HG03196 (cell line): ENCODE measurements around the gene SLX4IP.
"Not testable (repeated sequence)": the region's sequence is repeated elsewhere in the genome, so short reads cannot be mapped to it uniquely, and the experiment has no call there.

Source experiments
- ATAC-seq: cut with Tn5 transposase; IDR thresholded peaks from one replicate; pipeline ENCODE4 v1.9.1; 2021; ENCODE audit not compliant: unreplicated experiment

SLX4IP gene

DNA sequence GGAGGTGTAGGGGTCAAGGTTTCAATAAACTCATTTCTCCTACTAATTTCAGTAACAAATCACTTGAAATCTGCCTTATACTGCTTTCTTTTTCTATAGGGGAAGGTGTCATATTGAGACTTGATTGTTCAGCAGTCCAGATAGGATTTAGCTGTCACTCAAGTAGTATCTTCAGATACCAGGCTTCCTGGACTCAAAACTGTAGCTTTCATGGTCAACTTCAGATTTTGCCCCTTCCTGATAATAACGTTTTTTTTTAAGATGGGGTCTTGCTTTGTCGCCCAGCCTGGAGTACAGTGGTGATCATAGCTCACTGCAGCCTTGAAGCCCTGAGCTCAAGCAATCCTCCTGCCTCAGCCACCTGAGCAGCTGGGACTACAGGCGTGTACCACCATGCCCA lies 160.9 kb downstream of the SLX4IP start:
- no peak for ATAC-seq

DNA sequence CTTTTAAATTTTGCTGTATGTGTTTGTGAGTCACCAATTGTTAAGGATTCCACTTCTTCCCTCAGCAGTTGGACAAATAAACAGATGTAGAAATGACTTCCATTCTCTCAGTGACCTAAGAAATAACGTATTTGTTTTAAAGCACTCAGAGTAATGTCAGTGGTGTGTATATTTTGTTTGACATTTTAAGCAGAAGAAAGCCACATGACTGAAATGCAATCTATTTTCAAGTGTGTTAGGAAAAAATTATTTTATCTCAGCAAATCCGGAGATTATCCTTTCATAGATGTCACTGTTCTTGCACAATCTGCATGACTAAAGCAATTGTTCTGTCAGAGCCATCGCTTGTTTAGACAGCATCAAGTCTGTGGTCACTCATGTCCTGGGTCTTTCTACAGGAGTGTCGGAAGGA lies 161.6 kb downstream of the SLX4IP start:
- ATAC-seq = no peak

DNA sequence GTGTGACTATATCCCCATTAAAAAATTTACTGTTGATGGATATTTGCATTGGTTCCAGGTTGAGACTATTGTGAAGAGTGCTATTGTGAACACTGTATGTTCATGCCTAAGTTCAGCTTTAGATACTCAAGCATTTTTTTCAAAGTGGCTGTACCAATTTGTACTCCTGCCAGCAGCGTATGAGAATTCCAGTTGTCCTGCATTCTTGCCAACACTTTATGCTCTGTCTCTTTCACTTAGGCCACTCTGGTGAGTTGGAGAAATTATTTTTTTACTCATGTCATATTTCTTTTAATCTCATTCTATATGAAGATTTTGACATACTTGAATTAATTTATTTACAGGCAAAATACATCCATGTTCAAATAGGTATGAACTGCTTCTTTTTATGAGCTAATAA lies 162.5 kb downstream of the SLX4IP start:
- no peak for ATAC-seq

DNA sequence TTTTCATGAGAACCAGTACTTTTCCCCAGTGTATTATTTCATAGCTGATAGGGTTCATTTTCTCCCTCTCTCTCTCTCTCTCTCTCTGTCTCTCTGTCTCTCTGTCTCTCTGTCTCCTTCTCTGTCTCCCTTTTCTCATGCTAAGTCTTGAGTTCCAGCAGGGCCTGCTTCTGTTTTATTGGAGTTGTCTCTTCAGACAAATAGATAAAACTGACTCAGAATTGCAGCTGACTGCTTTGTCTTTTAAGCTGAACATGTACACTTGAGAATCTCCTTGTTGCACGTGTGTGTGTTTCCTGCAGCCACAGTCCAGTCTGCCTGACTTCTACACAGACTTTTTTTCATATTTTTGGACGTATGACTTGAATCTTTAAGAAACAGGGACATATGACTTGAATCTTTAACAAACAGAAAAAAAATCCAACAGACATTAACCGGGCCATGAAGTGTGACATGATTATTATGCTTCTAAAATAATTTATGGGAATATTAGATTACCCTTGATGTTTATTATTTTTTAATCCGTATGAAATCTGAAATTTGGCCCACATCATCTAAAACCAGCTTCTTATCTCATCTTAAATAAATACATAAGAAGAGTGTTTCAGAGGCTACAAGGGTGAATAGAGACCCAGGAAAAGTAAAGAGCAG lies 167.2 kb downstream of the SLX4IP start:
- no peak for ATAC-seq

DNA sequence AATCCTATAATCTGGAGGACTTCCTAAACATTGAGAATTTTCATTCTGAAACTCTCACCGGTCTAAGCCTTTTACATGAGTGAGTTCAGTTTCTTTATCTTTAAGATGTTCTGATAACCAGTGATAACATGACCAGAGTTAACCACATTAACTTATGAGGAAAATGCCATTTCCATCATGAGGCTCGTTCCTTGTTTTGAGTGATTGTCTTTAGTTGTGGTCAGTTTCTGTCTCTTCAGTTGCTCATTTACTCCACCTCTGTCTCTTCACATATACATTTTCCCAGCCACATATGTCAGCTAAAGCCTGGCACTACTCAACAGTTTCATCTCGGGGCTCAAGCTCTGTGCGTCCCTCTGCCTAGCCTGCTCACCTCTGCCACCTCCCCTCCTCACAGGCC lies 168.3 kb downstream of the SLX4IP start:
- ATAC-seq = no peak

DNA sequence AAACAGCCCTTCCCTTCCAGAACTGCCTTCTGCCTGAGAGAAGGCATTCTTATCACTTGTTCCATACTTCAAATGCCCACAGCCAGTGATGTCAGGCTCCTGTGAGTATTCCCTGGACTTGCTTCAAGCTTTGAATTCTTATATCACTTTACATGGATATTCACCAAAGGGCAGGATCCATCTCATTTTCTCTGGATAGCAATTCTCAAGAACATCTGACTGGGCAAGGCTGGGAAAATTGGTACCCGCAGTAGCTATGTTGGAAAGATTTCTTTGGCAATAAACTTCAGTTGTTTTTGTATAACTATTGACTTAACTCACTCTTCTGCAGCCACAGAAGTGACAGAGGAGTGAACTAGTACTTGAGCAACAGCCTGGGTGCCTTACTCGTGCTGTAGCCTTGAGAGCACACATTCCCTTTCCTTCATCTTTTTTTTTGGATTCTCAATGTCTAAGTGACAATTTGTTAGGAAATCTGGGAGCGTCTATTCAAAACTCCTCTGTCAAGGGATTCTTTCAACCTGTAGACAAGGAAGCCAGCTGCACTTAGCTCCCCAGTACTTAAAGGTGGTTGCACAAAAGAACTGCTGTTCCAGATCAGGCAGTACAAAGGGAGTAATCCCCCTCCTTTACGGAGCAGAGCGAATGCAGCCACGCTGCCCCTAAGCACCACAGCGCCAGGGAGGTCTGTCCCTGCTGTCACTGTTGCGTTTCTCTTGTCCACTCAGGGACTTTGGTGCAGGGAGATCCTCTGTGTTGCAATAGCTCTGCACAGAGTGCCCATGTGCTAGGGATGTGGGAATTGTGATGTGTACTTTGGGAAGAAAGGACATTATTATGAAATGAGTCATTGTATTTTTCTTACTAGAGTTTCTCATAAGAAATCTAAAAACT lies 169.1 kb downstream of the SLX4IP start:
- no peak for ATAC-seq

DNA sequence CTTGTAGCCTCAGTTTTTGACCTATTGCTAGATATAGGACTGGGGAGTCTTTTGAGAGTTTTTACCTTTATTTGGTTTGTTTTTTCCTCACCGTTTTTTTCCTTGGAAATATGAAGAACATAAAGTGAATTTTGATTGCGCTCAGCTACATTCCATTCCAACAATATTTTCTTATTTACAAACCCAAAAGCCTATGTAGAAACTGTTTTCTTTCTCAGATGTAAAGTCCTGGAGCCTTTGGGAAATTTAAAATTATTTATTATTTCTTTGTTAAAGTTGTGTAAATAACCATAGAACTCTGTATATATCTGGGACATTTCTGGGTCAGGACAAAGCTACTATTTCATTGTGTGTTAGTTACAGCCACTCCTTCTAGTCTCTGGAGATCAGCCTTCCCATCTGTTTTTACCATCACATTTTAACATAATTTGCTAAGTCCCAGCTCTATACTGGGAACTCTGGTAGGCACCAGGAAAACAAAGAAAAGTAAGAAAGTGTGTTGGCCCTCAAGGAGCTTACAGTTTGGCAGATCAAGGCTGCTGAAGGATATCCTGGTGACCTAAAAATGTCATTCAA lies 169.8 kb downstream of the SLX4IP start:
- ATAC-seq = no peak

DNA sequence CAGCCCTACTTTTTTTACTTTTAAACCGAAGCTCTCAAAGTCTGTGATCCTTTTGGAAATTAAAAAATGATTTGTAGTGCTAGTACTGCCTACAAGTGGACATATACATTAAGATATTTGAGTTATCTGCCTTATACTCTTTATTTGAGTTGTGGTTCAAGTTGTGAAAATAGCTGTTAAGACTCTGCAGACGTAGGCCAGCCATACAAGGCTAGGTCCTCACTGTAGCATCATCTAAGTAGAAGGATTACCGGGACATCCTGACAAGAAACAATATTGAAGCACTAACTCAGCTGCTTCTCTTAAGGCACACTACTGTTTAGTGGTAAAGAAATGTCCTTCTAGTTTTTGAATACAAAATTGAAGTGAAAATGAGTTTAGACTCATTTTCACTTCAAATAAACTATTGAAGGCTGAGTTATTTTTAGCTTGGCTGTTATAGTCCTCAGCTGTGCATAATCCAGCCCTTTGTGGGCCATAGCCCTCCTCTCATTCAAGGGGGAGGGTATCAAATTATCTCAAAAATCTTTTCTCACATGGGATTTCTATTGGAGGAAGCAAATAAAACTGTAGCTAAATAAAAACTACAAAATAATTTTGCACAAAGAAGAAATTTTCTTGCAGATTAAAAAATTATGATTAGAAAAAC lies 170.6 kb downstream of the SLX4IP start:
- no peak for ATAC-seq

DNA sequence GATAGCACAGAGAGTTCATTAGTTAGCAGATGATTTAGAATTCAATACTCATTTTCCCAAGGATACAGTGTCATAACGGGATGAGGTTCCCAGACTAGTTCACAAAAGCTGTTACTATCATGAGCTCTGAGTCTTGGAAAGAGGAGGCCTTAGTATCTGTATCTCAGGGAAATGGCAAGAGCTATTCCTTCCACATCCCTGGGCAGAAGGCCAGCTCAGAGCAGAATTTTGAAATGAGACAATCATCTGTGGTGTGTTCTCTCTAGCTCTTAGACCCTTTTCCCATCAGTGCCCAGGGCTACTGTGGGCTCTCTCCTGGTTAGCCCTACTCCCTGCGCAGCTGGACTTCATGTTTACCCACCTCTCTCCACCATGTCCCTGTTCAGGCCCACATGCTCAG lies 174.2 kb downstream of the SLX4IP start:
- no peak for ATAC-seq

DNA sequence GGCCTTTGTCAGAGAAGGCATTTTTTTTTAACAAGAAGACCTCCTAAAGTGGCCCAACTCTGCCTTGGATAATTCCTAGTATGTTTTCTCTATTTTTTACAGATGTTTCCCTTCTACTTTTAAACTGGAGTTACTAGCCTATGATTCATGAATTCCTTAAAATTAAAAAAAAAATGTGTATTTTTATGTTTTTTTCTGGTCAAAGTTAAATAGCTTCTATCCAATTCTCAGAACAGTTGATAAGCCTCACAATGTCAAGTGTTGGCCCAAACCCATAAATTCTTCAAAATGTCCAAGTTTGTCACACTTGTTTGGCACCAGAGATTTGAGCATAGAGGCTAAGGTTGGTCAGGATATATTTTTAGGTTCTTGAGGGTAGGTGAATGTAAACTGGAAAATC lies 174.7 kb downstream of the SLX4IP start:
- ATAC-seq = no peak

DNA sequence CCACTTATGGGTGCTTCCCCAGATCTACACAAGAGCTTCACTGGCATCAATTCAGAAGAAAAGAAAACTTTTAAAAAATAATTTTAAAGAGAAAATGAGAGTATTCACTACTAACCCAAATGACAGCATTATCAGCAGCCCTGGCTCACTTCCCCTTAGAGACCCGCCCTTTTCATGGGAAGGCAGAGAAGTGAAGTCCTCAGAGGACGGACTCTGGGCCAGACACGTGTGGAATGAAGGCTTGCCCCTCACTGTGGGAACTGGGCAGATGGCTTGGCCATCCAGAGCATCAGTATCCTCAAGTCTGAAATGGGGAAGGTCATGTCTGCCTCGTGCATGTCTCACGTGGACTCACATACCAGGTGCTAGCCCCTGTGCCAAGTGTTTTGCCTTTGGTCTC lies 175.1 kb downstream of the SLX4IP start:
- no peak for ATAC-seq

DNA sequence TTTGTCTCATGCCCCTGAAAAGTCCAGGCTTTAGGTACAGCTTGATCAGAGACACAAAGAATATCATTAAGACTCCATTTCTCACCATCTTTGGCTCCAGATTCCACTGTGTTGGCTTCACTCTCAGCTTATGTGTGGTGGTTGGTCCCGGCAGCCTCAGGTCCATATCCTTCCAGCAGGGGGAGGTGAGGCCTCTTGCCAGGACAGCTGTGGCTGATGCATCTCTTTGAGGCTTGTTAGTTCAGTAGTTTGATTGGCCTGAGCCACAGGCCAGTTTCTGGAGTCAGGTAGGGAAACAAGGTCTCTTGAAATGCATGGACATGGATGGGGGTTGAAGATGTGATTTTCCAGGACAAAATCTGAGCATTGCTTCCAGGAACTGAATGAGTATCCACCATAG lies 176.3 kb downstream of the SLX4IP start:
- ATAC-seq = no peak

DNA sequence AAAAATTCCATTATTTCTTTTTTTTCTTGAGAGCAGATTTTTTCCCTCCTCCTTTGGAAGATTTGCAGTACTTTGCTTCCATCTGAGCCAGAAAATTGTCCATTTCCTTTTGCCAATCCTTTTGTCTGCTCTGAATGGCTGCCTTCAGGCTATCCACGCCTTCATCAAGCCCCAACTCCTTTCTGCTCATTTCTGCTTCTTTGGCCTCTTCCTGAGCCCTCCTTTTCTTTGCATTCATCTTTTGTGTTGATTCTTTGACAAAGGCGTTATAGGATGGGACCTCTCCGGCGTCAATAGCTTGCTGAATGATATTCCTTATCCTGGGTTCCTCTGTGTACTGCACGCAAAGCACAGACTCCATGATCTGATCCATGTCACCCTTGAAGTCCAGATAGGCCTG lies 178.3 kb downstream of the SLX4IP start:
- not testable (repeated sequence) for ATAC-seq

DNA sequence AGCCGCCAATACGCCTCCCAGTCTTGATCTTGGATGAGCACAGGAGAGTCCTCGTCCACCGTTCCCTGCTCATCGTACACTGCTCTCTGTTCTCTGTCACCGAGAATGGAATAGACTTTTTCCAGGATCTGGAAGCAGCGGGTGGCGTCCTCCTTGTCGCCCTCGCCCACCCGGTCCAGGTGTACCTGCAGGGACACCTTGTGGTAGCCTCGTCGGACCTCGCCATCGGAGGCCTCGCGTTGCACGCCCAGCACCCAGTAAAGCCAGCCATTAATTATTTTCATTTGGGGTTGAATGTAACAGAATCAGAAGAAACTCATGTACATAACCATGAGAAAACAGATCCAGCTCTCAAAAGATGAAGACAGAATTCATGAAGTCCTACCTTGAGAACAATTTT lies 178.8 kb downstream of the SLX4IP start:
- ATAC-seq = no peak

DNA sequence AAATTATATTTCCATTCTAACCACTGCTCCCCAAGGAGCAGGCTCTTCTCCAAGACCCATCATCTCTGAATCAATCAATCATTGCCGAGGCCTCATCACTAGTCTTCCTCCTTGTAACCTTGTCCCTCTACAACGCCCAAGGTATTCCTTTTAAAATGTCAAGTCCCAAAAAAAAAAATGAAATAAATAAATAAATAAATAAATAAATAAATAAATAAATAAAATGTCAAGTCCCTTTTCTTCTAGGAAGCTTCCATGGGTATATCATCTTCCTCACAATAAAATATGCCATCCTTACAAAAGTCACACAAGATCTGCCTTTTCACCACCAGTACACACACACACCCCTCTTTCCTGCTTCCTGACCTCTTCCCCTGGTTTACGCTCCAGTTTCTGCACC lies 181.1 kb downstream of the SLX4IP start:
- ATAC-seq = no peak

DNA sequence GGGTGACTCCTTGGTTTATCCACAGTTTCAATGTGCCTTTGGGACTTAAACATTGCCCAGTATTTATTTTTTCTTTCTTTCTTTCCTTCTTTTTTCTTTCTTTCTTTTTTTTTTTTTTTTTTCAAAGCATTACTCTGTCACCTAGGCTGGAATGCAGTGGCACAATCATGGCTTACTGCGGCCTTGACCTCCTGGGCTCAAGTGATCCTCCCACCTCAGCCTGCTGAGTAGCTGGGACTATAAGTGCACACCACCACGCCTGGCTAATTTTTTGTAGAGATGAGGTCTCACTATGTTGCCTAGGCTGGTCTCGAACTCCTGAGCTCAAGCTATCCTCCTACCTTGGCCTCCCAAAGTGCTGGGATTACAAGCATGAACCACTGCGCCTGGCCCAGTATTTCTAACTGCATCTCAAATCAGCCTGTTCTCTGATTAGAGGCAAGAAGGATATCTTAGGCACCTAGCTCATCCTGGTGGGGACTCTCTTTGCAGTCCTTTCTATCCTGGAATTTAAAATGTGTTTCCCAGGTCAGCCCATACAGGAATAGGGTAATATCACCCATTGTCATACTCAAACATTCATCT lies 182.5 kb downstream of the SLX4IP start:
- ATAC-seq = not testable (repeated sequence)

DNA sequence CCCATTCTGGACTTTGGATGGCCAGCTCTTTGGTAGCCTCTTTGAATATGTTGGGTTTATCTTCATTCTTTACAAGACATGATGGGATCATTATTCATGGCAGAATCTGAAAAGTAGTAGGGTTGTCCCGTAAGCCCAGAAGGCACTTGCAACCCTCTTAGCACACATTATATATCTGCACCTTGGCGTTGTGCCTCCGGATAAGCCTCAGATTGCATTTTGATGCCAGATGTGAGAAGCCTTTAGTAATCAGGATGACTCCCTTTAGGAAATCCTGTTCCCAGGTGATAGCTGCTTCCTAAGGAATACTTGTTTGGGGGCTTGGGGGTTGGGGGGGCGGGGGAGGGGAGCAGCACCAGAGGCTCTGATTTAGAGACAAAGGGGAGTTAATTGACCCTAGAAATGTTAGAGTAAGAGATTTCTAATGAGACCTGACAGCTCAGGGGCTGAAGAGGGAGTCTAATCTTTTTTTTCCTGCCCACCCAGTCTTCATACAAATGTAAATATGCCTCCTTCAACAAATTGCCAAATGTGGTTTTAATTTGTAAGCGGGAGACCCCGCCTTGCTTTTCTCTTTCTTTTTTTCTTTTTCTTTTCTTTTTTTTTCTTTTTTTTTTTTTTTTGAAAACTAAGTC lies 183.6 kb downstream of the SLX4IP start:
- ATAC-seq = no peak

DNA sequence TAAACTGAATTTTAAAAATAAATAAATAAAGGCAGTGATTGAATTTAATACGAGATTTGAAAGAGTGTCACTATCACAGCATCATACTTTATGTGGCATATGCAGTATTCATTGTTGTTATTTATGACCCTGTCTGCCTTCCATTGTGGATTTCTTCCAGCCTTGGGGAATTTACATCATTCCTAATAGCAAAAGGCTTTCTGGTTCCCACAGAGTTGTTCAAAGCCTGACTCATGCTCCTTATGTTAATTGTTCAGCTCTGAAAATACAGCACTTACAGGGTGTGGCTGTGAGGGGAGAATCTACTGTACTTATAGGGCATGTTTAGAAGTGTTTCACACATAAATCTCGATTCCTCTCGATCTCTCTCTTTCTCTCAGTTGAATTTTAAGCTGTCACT lies 184.3 kb downstream of the SLX4IP start:
- no peak for ATAC-seq

DNA sequence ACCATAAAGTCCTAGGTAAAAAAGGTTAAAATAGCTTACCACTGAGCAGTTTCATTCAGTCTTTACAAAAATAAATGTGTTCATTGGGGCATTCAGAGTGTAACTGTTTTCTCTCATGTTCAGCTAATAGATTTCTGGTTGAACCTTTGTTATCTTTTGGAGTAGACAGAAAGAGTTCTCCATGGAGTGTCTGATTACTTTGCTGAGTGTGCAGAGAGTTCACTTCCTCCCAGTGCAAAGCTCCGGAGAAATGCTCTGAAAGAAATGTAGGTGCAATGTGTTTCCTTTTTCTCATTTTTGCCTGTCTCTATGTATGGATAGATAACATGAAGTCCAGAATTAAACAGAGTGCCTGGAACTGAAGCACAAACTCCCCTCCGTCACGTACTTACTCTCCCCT lies 186.0 kb downstream of the SLX4IP start:
- ATAC-seq = no peak

DNA sequence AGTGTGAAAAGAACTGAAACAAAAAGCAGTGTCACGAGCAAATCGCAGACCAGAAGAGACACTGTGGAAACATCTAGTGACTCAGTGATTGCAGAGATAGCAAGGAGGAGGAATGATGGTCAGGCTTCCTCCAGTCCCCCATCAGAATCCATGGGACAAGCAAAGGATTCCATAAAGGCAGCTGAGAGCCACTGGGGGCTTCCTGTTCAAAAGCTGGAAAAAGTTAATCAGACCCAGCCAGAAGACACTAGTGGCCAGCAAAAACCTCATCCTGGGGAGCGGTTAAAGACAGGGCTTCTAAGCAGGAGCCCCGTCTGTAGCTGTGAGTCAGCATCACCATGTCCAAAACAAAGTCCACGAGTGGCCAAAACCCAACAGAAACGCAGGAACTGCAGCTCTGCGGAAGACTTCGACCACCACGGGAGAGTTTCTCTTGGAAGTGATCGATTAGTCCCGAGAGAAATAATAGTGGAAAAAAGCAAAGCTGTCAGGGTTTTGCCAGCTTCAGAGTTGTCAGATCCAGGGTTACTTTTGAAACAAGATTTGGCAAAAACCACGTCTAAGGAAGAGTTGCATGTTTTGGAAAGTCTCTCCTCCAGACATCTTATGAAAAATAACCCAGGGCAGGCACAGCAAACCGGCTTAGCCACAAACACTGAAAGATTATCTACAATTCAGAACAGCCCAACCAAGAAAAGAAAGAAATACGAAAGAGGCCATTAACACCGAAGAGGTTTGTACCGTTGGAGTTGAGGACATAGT lies 187.7 kb downstream of the SLX4IP start:
- ATAC-seq = no peak
